Measurements from ENCODE around the gene C3orf52.
A peak's percentile ranks its signal among the peaks of the same experiment; 100 is the strongest.

The C3orf52 gene

DNA sequence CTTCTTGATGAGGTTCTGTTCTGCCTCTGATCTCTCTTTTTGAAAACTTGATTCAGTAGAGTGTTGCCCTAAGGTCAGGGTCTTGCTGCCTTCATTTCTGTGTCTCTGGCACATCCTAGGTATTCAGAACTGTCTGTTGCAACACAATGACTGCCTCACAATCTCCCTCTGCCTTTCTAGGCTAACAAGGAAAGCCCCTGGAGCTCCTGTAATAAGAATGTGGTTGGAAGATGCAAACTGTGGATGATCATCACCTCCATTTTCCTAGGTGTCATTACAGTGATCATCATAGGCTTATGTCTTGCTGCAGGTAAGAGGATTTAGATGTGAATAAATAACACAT, 7.0 kb downstream of the C3orf52 start:
- no peak overlapping the region for H3K9ac ChIP-seq (ENCODE audit: low read length)
- H2AFZ ChIP-seq (ENCODE audit: low read length) = no peak overlapping the region
- no peak for TF ChIP-seq EZH2 (IDR thresholded peaks at IDR 0.05; ENCODE audit: borderline replicate concordance, low read length)
- no peak for TF ChIP-seq CTCF (IDR thresholded peaks at IDR 0.05; ENCODE audit: low read length)
- H3K27ac ChIP-seq (ENCODE audit: low read depth, low read length, poor library complexity, severe bottlenecking) = peak overlapping the region; percentile 78
- H3K9me2 ChIP-seq (ENCODE audit: low read depth, low read length) = no peaks in the 10 kb centered on the region
- H3K4me1 ChIP-seq (ENCODE audit: insufficient read depth, low read length, severe bottlenecking) = peaks cover 40% of the 10 kb centered on the region
- no peaks in the 10 kb centered on the region for H4K20me1 ChIP-seq (ENCODE audit: insufficient read depth, low read length)
- H3K36me3 ChIP-seq (ENCODE audit: insufficient read depth, low read length) = no peaks in the 10 kb centered on the region
- no peaks in the 10 kb centered on the region for H3K79me2 ChIP-seq (ENCODE audit: insufficient read depth, low read length)
- H3K27me3 ChIP-seq (ENCODE audit: insufficient read depth, low read length) = no peaks in the 10 kb centered on the region
- H3K9me3 ChIP-seq (ENCODE audit: low read length) = no peaks in the 10 kb centered on the region
- H3F3A ChIP-seq (ENCODE audit: insufficient read depth, low read length) = peaks cover 5% of the 10 kb centered on the region; the same call in 1 of the 2 replicates
- no peak overlapping the region for H3K4me3 ChIP-seq (ENCODE audit: low read depth, low read length, poor library complexity, severe bottlenecking)
- 0 out of 2 replicates have a peak overlapping the region, but pooled peaks have one; percentile 44 for H3K4me2 ChIP-seq (ENCODE audit: low read length)

DNA sequence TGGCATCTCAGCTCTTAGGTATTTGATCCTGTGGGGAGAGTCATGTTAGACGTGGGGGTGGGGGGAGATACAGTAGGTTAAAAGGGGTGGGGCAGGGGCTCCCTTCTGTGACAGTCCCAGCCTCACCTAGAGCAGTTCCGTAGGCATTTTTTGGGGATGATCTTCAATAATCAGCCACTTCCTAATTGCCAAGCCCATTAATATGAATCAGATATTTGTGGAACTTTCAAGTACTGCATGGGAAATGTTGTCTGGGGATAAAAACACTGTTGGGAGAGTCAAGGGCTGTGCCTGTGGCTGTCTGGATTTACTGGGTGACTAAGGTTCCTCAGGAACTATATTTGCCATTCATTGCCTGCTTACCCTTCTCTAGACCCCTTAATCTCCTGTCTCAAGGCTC, 9.5 kb downstream of the C3orf52 start:
- no peak overlapping the region for H3K9ac ChIP-seq (ENCODE audit: low read length)
- H3K4me3 ChIP-seq (ENCODE audit: low read depth, low read length, poor library complexity, severe bottlenecking) = no peak overlapping the region
- no peaks in the 10 kb centered on the region for H3K27me3 ChIP-seq (ENCODE audit: insufficient read depth, low read length)
- TF ChIP-seq CTCF (IDR thresholded peaks at IDR 0.05; ENCODE audit: low read length) (no peak), EZH2 (IDR thresholded peaks at IDR 0.05; ENCODE audit: borderline replicate concordance, low read length) (no peak)
- H3K36me3 ChIP-seq (ENCODE audit: insufficient read depth, low read length) = no peaks in the 10 kb centered on the region
- no peaks in the 10 kb centered on the region for H3K9me3 ChIP-seq (ENCODE audit: low read length)
- H3K79me2 ChIP-seq (ENCODE audit: insufficient read depth, low read length) = no peaks in the 10 kb centered on the region
- H3K27ac ChIP-seq (ENCODE audit: low read depth, low read length, poor library complexity, severe bottlenecking) = no peak overlapping the region
- H3K4me1 ChIP-seq (ENCODE audit: insufficient read depth, low read length, severe bottlenecking) = peaks cover 25% of the 10 kb centered on the region
- peaks cover 5% of the 10 kb centered on the region; the same call in 1 of the 2 replicates for H3F3A ChIP-seq (ENCODE audit: insufficient read depth, low read length)
- no peaks in the 10 kb centered on the region for H4K20me1 ChIP-seq (ENCODE audit: insufficient read depth, low read length)
- H3K9me2 ChIP-seq (ENCODE audit: low read depth, low read length) = no peaks in the 10 kb centered on the region
- H2AFZ ChIP-seq (ENCODE audit: low read length) = no peak overlapping the region
- H3K4me2 ChIP-seq (ENCODE audit: low read length) = no peak overlapping the region

GRCh38 chr3:112096176-112096575, 10.0 kb downstream of the C3orf52 start:
- Histone ChIP-seq H3K9me2 (ENCODE audit: low read depth, low read length) (no peaks in the 10 kb centered on the region), H3K9ac (ENCODE audit: low read length) (no peak overlapping the region), H3F3A (ENCODE audit: insufficient read depth, low read length) (peaks cover 5% of the 10 kb centered on the region; the same call in 1 of the 2 replicates), H3K27ac (ENCODE audit: low read depth, low read length, poor library complexity, severe bottlenecking) (no peak overlapping the region), H3K4me1 (ENCODE audit: insufficient read depth, low read length, severe bottlenecking) (peaks cover 21% of the 10 kb centered on the region), H2AFZ (ENCODE audit: low read length) (no peak overlapping the region), H3K27me3 (ENCODE audit: insufficient read depth, low read length) (no peaks in the 10 kb centered on the region), H3K9me3 (ENCODE audit: low read length) (no peaks in the 10 kb centered on the region), H4K20me1 (ENCODE audit: insufficient read depth, low read length) (no peaks in the 10 kb centered on the region), H3K36me3 (ENCODE audit: insufficient read depth, low read length) (no peaks in the 10 kb centered on the region), H3K79me2 (ENCODE audit: insufficient read depth, low read length) (no peaks in the 10 kb centered on the region), H3K4me2 (ENCODE audit: low read length) (no peak overlapping the region), H3K4me3 (ENCODE audit: low read depth, low read length, poor library complexity, severe bottlenecking) (no peak overlapping the region)
- no peak for TF ChIP-seq EZH2 (IDR thresholded peaks at IDR 0.05; ENCODE audit: borderline replicate concordance, low read length)
- TF ChIP-seq CTCF (IDR thresholded peaks at IDR 0.05; ENCODE audit: low read length) = no peak

Data from OCI-LY1 (cell line).